Esophagus muscularis mucosa (tissue), 4 donors: ENCODE results near the gene ARMS2. TPM values are rescaled to one million over a fixed set of nuclear protein-coding genes. Genes with fewer than 3 reads are reported as not detected.

Experiments used
- DNase-seq: peaks from one replicate; pipeline ENCODE4 v3.0.0-alpha.2; 2017; ENCODE audit errors: extremely low spot score
- H3K27ac ChIP-seq, 4 donors: fragments of 200-600 bp; sonication (generic); replicated peaks in 1 of 4; 1 replicate in 3 of 4; 2 replicates in 1 of 4; pipeline ENCODE4 v1.5.1; 2016 to 2019; ENCODE audit warnings: mild to moderate bottlenecking in 1 of 4
- H3K27me3 ChIP-seq, 4 donors: fragments of 200-600 bp; sonication (generic); one replicate each; pipeline versions ENCODE4 v1.5.1 to v1.6.0; 2016 to 2019
- H3K36me3 ChIP-seq, 4 donors: fragments of 200-600 bp; sonication (generic); one replicate each; pipeline ENCODE4 v1.5.1; 2016 to 2019
- H3K4me1 ChIP-seq, 4 donors: fragments of 200-600 bp; sonication (generic); one replicate each; pipeline ENCODE4 v1.5.1; 2016 to 2019
- H3K4me3 ChIP-seq, 4 donors: fragments of 200-600 bp; sonication (generic); 1 replicate in 2 of 4; 2 replicates in 2 of 4; pipeline ENCODE4 v1.5.1; 2016 to 2019; ENCODE audit warnings: mild to moderate bottlenecking in 4 of 4, moderate library complexity in 1 of 4
- H3K9me3 ChIP-seq, 4 donors: fragments of 200-600 bp; sonication (generic); 1 replicate in 3 of 4; 2 replicates in 1 of 4; pipeline ENCODE4 v1.5.1; 2016 to 2019
- CTCF ChIP-seq, 3 experiments: fragments of 200-600 bp in 2 of 3; fragments of 450-650 bp in 1 of 3; sonication (generic) in 2 of 3; IDR thresholded peaks; one replicate each; pipeline ENCODE4 v1.5.1; 2017 to 2019; ENCODE audit warnings: antibody characterized with exemption in 3 of 3, mild to moderate bottlenecking in 2 of 3, moderate library complexity in 1 of 3
- EP300 ChIP-seq: sonication (generic); formaldehyde crosslinking; IDR thresholded peaks from one replicate; pipeline ENCODE4 v1.6.1; 2017; ENCODE audit warnings: antibody characterized with exemption
- POLR2A ChIP-seq: fragments of 450-650 bp; IDR thresholded peaks from one replicate; pipeline ENCODE4 v1.6.1; 2017; ENCODE audit warnings: antibody characterized with exemption, moderate library complexity, mild to moderate bottlenecking, low read depth
- POLR2AphosphoS5 ChIP-seq, 2 donors: sonication (generic); formaldehyde crosslinking; IDR thresholded peaks; one replicate each; pipeline ENCODE4 v1.6.1; 2017; ENCODE audit warnings: antibody characterized with exemption in 2 of 2
- WGBS: methylation state at CpG from one replicate; pipeline ENCODE4 v1.1.5; 2018; 5-methylcytosine and 5-hydroxymethylcytosine counted together
- intact Hi-C: fragments of 100-400 bp; cut with DNase I; formaldehyde crosslinking; loops from one replicate; pipeline ENCODE4 v1.15.1; 2023
- total RNA-seq, 4 donors: library from RNA; depleted of rRNA; stranded (reverse); fragments of >200 nt; gene quantifications; one replicate each; pipeline versions ENCODE4 v1.1.0 to v1.2.1, GENCODE V29; 2016

The ARMS2 gene
- total RNA-seq, 4 donors from 2014 or later, result 1.2 TPM; not detected in 3

- Histone ChIP-seq H3K36me3 (no peaks in the 10 kb centered on the region), H3K9me3 (no peaks in the 10 kb centered on the region), H3K4me1 (peaks cover 33 to 52% (median 44%) of the 10 kb centered on the region in 4 donors), H3K27me3 (no peaks in the 10 kb centered on the region), H3K27ac (no peak overlapping the region), H3K4me3 (no peak overlapping the region)
- DNase-seq, result no peak
- WGBS, result 83% methylated on average over 6 of the region's 6 CpGs
- intact Hi-C loops, result no loop called here
- TF ChIP-seq EP300, result no peak
- no peak for TF ChIP-seq POLR2AphosphoS5 (IDR thresholded peaks at IDR 0.05)
- no peak for TF ChIP-seq CTCF (IDR thresholded peaks at IDR 0.05)
- no peak for TF ChIP-seq POLR2A
These were observed 13.2 kb downstream of the ARMS2 start for GRCh38 chr10:122467701-122468100.

GRCh38 chr10:122468307-122468925, 14.0 kb downstream of the ARMS2 start:
- WGBS, result 89% methylated on average over 5 of the region's 5 CpGs
- intact Hi-C loops, result no loop called here
- no peak for TF ChIP-seq EP300
- TF ChIP-seq POLR2A, result no peak
- TF ChIP-seq CTCF (IDR thresholded peaks at IDR 0.05), result no peak
- TF ChIP-seq POLR2AphosphoS5 (IDR thresholded peaks at IDR 0.05), result no peak

GRCh38 chr10:122468926-122469781, 14.7 kb downstream of the ARMS2 start:
- intact Hi-C loops, result no loop called here
- TF ChIP-seq CTCF (IDR thresholded peaks at IDR 0.05) (no peak), POLR2AphosphoS5 (IDR thresholded peaks at IDR 0.05) (peak; percentile 4 to 82)
- WGBS, result 45% methylated on average over 11 of the region's 11 CpGs
- no peaks in the 10 kb centered on the region for H3K27me3 ChIP-seq
- H3K4me3 ChIP-seq, result no peak overlapping the region
- DNase-seq, result no peak
- H3K9me3 ChIP-seq, result no peaks in the 10 kb centered on the region
- H3K36me3 ChIP-seq, result no peaks in the 10 kb centered on the region
- H3K27ac ChIP-seq, result peak overlapping the region; percentile 56 to 76 (median 66)
- peaks cover 29 to 44% (median 36%) of the 10 kb centered on the region in 4 donors for H3K4me1 ChIP-seq

More at GRCh38 chr10:122468307-122468925, 14.0 kb downstream of the ARMS2 start:
- Histone ChIP-seq H3K4me1 (peaks cover 28 to 45% (median 38%) of the 10 kb centered on the region in 4 donors), H3K27ac (peak overlapping the region; percentile 42 to 70 (median 55)), H3K27me3 (no peaks in the 10 kb centered on the region), H3K36me3 (no peaks in the 10 kb centered on the region), H3K4me3 (no peak overlapping the region), H3K9me3 (no peaks in the 10 kb centered on the region)
- DNase-seq, result no peak

GRCh38 chr10:122469848-122470247, 15.4 kb downstream of the ARMS2 start:
- no peaks in the 10 kb centered on the region for H3K27me3 ChIP-seq
- TF ChIP-seq POLR2AphosphoS5 (IDR thresholded peaks at IDR 0.05), result no peak
- TF ChIP-seq CTCF (IDR thresholded peaks at IDR 0.05), result no peak
- no peak for TF ChIP-seq EP300
- TF ChIP-seq POLR2A, result no peak
- peak overlapping the region; percentile 56 to 76 (median 65) for H3K27ac ChIP-seq
- DNase-seq, result no peak
- intact Hi-C loops, result no loop called here
- H3K9me3 ChIP-seq, result no peaks in the 10 kb centered on the region
- H3K36me3 ChIP-seq, result no peaks in the 10 kb centered on the region
- 86% methylated on average over 4 of the region's 4 CpGs for WGBS
- no peak overlapping the region for H3K4me3 ChIP-seq
- H3K4me1 ChIP-seq, result peaks cover 32 to 46% (median 38%) of the 10 kb centered on the region in 4 donors
